Measurements from ENCODE around the gene WDR86.

Gene WDR86

GRCh38 chr7:151427705-151428377 lies 18.0 kb upstream of the WDR86 start:
- no peak for DNase-seq

GRCh38 chr7:151426904-151427704 lies 17.3 kb upstream of the WDR86 start:
- DNase-seq = no peak

- DNase-seq = peak in 3 of 14 donors; percentile 11 to 56 (median 30)
Measured at GRCh38 chr7:151426441-151426903, 16.6 kb upstream of the WDR86 start.

- DNase-seq = no peak
Measured at GRCh38 chr7:151425670-151426440, 16.0 kb upstream of the WDR86 start.

GRCh38 chr7:151424799-151425198 lies 15.0 kb upstream of the WDR86 start:
- no peak for DNase-seq

GRCh38 chr7:151423936-151424335 lies 14.1 kb upstream of the WDR86 start:
- no peak for DNase-seq

- no peak for DNase-seq
Measured at GRCh38 chr7:151423226-151423625, 13.4 kb upstream of the WDR86 start.

GRCh38 chr7:151422212-151422611 lies 12.4 kb upstream of the WDR86 start:
- DNase-seq = no peak

GRCh38 chr7:151420144-151420543 lies 10.3 kb upstream of the WDR86 start:
- DNase-seq = no peak

GRCh38 chr7:151416941-151417315 lies 7.1 kb upstream of the WDR86 start:
- no peak for DNase-seq

GRCh38 chr7:151416112-151416940 lies 6.5 kb upstream of the WDR86 start:
- DNase-seq = no peak

GRCh38 chr7:151415375-151416105 lies 5.7 kb upstream of the WDR86 start:
- DNase-seq = no peak

- DNase-seq = no peak
Measured at GRCh38 chr7:151413241-151413640, 3.4 kb upstream of the WDR86 start.

GRCh38 chr7:151412318-151412717 lies 2.5 kb upstream of the WDR86 start:
- no peak for DNase-seq

- DNase-seq = no peak
Measured at GRCh38 chr7:151411551-151411950, 1.7 kb upstream of the WDR86 start.

GRCh38 chr7:151410405-151411390 lies 860 bp upstream of the WDR86 start:
- no peak for DNase-seq

GRCh38 chr7:151408839-151409666 lies 785 bp downstream of the WDR86 start:
- no peak for DNase-seq

GRCh38 chr7:151408498-151408838 lies 1.4 kb downstream of the WDR86 start:
- DNase-seq = no peak

- DNase-seq = no peak
Measured at GRCh38 chr7:151406886-151407583, 2.8 kb downstream of the WDR86 start.
